Measurements from ENCODE around the gene DISC1.

The DISC1 gene

DNA sequence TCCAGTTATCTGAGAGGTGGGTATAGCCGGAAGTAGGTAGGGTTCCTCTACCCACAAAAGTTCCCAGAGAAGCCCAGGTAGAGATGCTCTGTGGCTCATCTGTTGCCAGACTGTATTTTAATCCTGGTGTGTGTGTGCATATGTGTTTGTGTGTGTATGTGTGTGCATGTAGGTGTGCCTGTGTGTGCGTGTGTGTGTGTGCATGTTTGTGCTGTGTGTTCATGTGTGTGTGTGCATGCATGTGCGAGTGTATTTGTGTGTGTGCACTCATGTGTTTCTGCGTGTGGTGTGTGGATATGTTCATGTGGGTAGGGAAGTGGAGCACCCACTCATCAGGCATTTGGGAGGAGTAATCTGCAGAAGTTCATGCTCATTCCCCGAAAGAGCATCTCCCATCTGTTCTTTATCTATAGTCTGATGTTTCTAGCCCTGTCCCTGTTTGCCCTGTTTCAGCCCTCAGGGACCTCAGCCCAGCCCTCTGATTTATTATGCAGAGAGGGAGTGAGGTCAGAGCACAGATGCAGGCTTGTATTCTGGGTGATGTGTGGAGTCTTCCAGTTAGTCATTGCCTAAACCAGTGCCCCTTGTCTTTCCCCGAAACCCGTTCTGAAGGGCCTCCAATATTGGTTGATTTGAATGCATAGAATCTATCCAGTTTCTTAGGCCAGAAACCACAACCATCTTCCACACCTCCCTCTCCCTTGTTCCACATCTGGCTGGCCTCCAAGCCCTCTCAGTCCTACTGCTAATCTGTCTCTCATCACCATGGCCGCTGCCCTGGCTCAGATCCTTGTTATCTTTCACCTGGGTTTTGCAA lies 69.1 kb downstream of the DISC1 start:
- FAIRE-seq (no peak), DNase-seq (ENCODE audit: insufficient read length) (no peak)
- TF ChIP-seq POLR2A (IDR thresholded peaks at IDR 0.05; ENCODE audit: low read depth, low read length) (no peak), TAF1 (IDR thresholded peaks at IDR 0.05; ENCODE audit: borderline replicate concordance, low read depth, low read length) (no peak), POLR2AphosphoS5 (IDR thresholded peaks at IDR 0.05; ENCODE audit: low read depth, low read length) (no peak)

DNA sequence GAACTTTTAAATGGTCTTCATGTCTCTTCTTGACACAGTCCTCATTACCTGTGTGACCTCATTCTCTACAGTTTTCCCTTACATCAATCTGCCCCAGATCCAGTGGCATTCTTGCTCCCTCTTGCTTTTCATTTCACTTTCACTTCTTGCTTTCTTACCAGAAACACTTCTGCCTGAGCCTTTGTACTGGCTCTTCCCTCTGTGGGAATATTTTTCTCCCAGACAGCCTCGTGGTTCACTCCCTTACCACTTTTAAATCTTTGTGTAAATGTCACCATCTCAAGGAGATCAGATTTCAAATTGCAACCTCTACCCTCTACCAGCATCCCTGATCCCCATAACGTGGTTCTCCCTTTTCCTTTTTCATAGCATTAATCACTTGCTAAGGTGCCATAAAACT lies 73.2 kb downstream of the DISC1 start:
- FAIRE-seq = no peak
- TF ChIP-seq TAF1 (IDR thresholded peaks at IDR 0.05; ENCODE audit: borderline replicate concordance, low read depth, low read length) (no peak), POLR2A (IDR thresholded peaks at IDR 0.05; ENCODE audit: low read depth, low read length) (no peak), POLR2AphosphoS5 (IDR thresholded peaks at IDR 0.05; ENCODE audit: low read depth, low read length) (no peak)
- no peak for DNase-seq (ENCODE audit: insufficient read length)

DNA sequence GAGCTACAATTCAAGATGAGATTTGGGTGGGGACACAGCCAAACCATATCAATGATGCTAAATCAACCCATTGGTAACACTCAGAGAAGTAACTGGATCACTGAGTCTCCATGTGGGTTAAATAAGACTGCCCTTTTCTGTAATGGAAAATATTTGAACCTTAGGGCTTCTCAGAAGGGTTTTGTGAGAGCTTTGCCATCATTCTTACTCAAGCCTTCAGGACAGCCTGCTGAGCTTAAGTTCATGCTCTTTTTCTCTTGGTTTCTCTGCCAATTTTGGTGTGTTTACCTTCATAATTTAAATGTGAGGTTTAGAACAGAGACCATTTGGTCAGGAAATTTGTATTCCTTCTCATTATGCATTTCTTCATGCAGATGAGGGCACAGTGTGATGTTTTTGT lies 74.7 kb downstream of the DISC1 start:
- FAIRE-seq (no peak), DNase-seq (ENCODE audit: insufficient read length) (no peak)
- TF ChIP-seq POLR2A (IDR thresholded peaks at IDR 0.05; ENCODE audit: low read depth, low read length) (no peak), POLR2AphosphoS5 (IDR thresholded peaks at IDR 0.05; ENCODE audit: low read depth, low read length) (no peak), TAF1 (IDR thresholded peaks at IDR 0.05; ENCODE audit: borderline replicate concordance, low read depth, low read length) (no peak)

DNA sequence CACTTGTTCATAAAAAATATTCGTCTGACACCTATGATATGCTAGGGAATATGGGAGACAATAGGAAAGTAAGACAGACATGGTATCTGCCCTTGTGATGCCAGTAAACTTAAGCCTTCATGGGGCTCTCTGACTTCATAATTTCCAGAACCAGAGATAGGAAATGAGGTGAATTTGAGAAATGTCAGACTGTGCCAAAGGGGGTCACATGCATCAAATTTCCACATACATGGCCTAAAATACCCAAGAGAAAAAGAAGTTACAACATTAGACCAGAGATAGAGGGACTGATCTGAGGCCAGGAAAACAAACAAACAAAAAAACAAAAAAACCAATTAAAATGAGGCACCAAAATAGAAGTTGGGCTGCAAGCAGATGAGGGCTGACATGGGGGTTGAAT lies 75.7 kb downstream of the DISC1 start:
- FAIRE-seq (no peak), DNase-seq (ENCODE audit: insufficient read length) (no peak)
- TF ChIP-seq POLR2AphosphoS5 (IDR thresholded peaks at IDR 0.05; ENCODE audit: low read depth, low read length) = no peak

DNA sequence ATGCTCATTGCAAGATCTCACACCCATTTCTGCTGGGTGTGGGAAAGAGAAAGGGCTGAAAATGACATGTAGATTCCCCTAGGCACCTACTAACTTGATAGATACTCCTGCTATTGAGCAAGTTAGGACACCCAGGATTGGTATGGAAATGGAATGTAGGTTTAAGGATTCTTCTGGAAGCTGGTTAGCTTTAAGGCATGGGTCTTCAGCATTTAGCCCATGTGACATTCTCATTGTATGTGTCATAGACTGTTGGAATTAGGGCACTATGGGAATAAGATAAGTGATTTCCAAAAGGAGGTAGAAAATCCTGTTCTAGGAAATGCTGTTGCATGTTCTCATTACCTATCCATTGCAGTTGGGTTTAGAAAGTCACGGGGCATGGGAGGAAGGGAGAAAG lies 76.2 kb downstream of the DISC1 start:
- no peak for FAIRE-seq
- no peak for DNase-seq (ENCODE audit: insufficient read length)
- TF ChIP-seq POLR2AphosphoS5 (IDR thresholded peaks at IDR 0.05; ENCODE audit: low read depth, low read length) (no peak), TAF1 (IDR thresholded peaks at IDR 0.05; ENCODE audit: borderline replicate concordance, low read depth, low read length) (no peak), POLR2A (IDR thresholded peaks at IDR 0.05; ENCODE audit: low read depth, low read length) (no peak)

DNA sequence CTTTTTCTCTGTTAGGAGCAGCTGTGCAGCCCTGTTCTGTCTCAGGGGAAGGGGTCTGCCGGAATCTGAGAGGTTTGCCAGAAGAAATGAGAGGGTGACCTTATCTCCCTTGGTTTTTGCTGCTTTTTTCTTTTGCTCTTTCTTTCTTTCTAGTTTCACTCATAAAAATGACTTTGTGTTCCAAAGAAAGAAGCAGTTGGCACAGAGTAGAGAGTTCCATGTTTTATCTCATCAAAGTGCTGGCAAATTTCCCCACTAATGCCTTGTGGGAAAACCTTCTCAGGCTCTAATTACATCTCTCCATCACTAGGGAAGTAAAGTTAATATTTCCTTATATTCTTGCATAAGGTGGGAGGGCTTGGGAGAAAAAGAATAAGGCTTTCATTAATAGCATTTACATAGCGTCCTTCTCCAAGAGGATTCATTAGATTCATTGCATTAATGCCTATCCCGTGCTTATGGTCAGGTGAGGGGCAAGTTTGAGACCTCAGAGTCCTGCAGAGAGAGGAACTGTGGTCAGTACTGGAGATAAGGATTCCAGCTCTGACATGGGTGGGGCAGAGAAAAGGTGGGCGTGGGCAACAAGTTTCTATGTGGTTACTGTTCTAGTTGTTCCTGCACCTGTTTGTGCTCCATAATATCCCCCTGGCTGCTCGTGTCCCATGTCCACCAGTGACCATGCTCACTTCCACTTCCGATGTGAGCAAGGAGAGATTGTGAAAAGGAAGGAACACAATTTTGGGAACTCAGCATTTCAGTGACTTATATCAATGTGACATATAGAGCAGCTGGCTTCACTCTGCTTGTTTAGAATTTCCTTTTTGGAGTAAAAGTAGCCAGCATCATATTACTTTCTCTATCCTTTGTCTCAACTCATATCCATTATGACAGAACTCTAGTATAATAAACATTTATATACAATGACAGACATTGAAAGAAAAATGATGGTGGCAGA lies 79.5 kb downstream of the DISC1 start:
- FAIRE-seq (no peak), DNase-seq (ENCODE audit: insufficient read length) (no peak)
- TF ChIP-seq TAF1 (IDR thresholded peaks at IDR 0.05; ENCODE audit: borderline replicate concordance, low read depth, low read length) (no peak), POLR2AphosphoS5 (IDR thresholded peaks at IDR 0.05; ENCODE audit: low read depth, low read length) (no peak), POLR2A (IDR thresholded peaks at IDR 0.05; ENCODE audit: low read depth, low read length) (no peak)

DNA sequence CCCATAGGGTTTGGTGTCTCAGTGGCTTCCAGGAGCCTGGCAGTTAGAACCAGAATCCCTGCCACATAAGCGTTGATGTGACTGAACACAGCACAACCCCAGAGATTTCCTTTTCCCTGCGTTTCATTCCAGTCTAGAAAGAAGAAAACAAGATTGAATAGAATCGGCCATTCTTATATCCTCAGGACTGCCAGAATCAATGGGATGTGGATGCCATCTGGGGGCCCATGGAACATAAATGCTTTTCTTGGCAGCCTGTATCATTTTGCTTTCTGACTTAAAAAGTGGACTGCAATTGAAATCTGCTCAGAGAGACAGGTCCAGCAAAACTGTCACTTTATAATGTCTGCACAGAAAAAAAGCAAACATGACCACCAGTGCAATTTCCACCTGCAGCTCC lies 80.3 kb downstream of the DISC1 start:
- FAIRE-seq (no peak), DNase-seq (ENCODE audit: insufficient read length) (no peak)
- no peak for TF ChIP-seq POLR2A (IDR thresholded peaks at IDR 0.05; ENCODE audit: low read depth, low read length)

DNA sequence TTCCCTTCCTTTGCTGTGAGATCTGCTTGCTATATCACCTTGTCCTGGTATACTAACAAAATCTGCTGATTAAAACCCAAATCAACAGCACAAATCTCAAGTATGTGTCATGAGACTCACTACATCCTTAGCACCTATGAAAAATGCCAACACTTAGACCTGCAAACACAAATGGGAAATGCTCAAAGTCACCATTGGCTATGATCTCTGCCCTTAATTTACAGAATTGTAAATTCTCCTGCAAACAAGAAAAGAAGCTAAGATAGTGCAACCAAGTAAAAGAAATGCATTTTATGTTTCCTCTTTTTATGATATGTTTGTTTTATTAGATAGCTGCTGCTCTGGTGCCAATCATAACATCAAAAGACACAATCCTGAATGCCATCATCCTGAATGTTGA lies 80.8 kb downstream of the DISC1 start:
- FAIRE-seq = no peak
- DNase-seq (ENCODE audit: insufficient read length) = no peak

DNA sequence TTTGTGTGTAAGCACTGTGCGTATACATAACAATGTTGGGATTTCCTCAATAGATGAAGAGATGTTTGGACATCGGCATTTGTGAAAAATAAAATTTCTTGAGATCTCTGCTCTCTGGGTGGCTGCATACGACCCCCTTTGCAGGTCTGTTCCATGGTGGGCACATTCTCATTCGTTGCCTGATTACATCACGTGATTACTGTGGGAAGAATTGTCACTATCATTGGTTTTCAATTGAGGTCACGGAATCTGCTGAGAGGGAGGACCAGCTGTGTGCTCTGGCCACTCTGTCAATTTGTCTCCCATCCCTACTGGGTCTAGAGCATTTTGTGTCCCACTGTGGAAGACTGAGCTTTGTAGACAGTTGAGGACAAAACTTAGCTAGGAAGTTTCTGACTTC lies 81.8 kb downstream of the DISC1 start:
- no peak for DNase-seq (ENCODE audit: insufficient read length)
- no peak for FAIRE-seq
- no peak for TF ChIP-seq TAF1 (IDR thresholded peaks at IDR 0.05; ENCODE audit: borderline replicate concordance, low read depth, low read length)
- TF ChIP-seq POLR2A (IDR thresholded peaks at IDR 0.05; ENCODE audit: low read depth, low read length) = no peak
- no peak for TF ChIP-seq POLR2AphosphoS5 (IDR thresholded peaks at IDR 0.05; ENCODE audit: low read depth, low read length)

More for the DNA sequence above, 80.8 kb downstream of the DISC1 start:
- TF ChIP-seq POLR2A (IDR thresholded peaks at IDR 0.05; ENCODE audit: low read depth, low read length) (no peak), POLR2AphosphoS5 (IDR thresholded peaks at IDR 0.05; ENCODE audit: low read depth, low read length) (no peak), TAF1 (IDR thresholded peaks at IDR 0.05; ENCODE audit: borderline replicate concordance, low read depth, low read length) (no peak)

DNA sequence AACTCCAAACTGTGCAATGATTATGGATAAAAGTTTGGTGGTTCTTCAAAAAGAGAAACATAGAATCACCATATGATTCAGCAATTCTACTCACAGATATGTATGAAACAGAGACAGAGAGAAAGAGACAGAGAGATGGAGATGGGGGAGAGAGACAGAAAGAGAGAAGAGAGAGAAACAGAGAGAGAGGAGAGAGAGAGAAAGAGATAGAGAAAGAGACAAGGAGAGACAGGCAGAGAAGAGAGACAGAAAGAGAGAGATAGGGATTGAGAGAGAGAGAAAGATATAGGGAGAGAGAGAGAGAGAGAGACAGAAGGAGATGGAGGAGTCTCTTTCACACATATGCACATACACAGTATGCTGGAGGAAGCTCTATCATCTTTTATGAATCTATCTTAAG lies 87.8 kb downstream of the DISC1 start:
- FAIRE-seq (no peak), DNase-seq (ENCODE audit: insufficient read length) (no peak)
- TF ChIP-seq TAF1 (IDR thresholded peaks at IDR 0.05; ENCODE audit: borderline replicate concordance, low read depth, low read length) (no peak), POLR2A (IDR thresholded peaks at IDR 0.05; ENCODE audit: low read depth, low read length) (no peak), POLR2AphosphoS5 (IDR thresholded peaks at IDR 0.05; ENCODE audit: low read depth, low read length) (no peak)

DNA sequence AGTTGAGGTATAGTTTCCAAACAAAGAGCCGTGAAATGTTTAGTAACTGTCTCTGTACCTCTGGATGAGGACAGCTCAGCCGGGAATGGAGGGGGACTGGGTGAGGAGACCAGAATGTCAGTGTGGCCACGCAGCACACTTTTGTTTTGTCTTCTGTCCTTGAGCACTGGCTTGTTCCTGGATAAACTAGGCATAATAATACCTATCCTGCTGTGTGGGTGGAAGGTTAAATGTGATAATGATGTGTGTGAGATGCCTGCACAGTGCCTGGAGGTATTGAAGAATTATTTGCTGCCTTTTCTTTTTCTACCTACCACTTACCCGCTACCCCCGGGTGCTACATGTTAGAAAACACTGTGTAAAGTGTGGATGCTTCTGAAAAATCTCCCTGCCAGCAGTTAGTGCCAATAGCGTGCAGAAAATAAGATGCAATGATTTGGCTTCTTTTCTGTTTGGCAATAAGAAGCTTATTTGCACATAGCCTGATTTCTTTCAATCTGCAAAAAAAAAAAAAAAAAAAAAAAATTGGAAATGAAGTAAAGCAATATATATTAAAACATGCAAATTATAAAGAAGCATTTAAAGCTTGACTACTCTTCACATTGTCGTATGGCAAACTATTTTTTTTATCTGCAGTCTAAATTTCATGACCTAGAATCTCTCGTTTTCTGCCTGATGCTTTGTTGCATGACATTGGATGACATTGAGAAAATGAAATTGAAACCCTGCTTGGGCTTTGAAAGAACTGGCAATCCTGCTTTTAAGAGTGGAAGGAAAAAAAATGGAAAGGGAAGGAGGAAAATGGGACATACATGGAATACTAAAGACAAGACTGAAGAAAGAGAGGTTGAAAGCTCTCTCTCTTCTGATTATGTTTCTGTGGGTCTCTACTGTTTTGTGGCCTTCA lies 89.5 kb downstream of the DISC1 start:
- FAIRE-seq = no peak
- TF ChIP-seq POLR2A (IDR thresholded peaks at IDR 0.05; ENCODE audit: low read depth, low read length) = no peak
- TF ChIP-seq TAF1 (IDR thresholded peaks at IDR 0.05; ENCODE audit: borderline replicate concordance, low read depth, low read length) = no peak
- TF ChIP-seq POLR2AphosphoS5 (IDR thresholded peaks at IDR 0.05; ENCODE audit: low read depth, low read length) = no peak
- DNase-seq (ENCODE audit: insufficient read length) = no peak

Data from GM12892 (cell line).